Thymus (tissue), 11 donors: ENCODE results near the gene PARVB. TPM values are rescaled to one million over a fixed set of nuclear protein-coding genes. Genes with fewer than 3 reads are reported as not detected.

Source experiments
- DNase-seq, 9 donors: peaks; one replicate each; pipeline ENCODE4 v3.0.0-alpha.2; 2013; ENCODE audit warnings: low spot score in 9 of 9, low read depth in 6 of 9, missing footprints in 1 of 9
- H3K27ac ChIP-seq, 2 donors: one replicate each; pipeline ENCODE4 v1.5.1; 2013; ENCODE audit warnings: control low read depth in 1 of 2, low read depth in 1 of 2, low read length in 1 of 2, mild to moderate bottlenecking in 1 of 2, moderate library complexity in 1 of 2
- H3K27me3 ChIP-seq, 2 donors: one replicate each; pipeline ENCODE4 v1.5.1; 2013; ENCODE audit warnings: low read length in 1 of 2; ENCODE audit not compliant: control insufficient read depth in 2 of 2, insufficient read depth in 1 of 2
- H3K36me3 ChIP-seq, 2 donors: one replicate each; pipeline ENCODE4 v1.5.1; 2013; ENCODE audit warnings: low read length in 1 of 2, mild to moderate bottlenecking in 1 of 2, moderate library complexity in 1 of 2; ENCODE audit not compliant: control insufficient read depth in 2 of 2, insufficient read depth in 2 of 2
- H3K4me1 ChIP-seq, 2 donors: one replicate each; pipeline ENCODE4 v1.5.1; 2013; ENCODE audit warnings: low read length in 2 of 2; ENCODE audit not compliant: control insufficient read depth in 2 of 2, insufficient read depth in 2 of 2
- H3K4me3 ChIP-seq, 2 donors: one replicate each; pipeline ENCODE4 v1.5.1; 2013; ENCODE audit warnings: low read length in 2 of 2, control low read depth in 1 of 2, mild to moderate bottlenecking in 1 of 2
- H3K9me3 ChIP-seq, 2 donors: one replicate each; pipeline ENCODE4 v1.5.1; 2013; ENCODE audit warnings: low read length in 1 of 2, mild to moderate bottlenecking in 1 of 2; ENCODE audit not compliant: control insufficient read depth in 2 of 2, insufficient read depth in 1 of 2
- WGBS: extraction: QIAGEN DNeasy Blood & Tissue Kit; methylation state at CpG from one replicate; pipeline ENCODE4 v1.1.7; 2013; 5-methylcytosine and 5-hydroxymethylcytosine counted together
- polyA plus RNA-seq: library from polyadenylated mRNA; stranded (reverse); fragments of 200-250 nt; gene quantifications from one replicate; pipeline ENCODE4 v1.2.3, GENCODE V29; 2013
- total RNA-seq: library from RNA; stranded (reverse); fragments of 120-200 nt; gene quantifications from one replicate; pipeline ENCODE4 v1.2.4, GENCODE V29; 2013
- donor health status: healthy.

The PARVB gene
- total and polyA plus RNA-seq, 2 donors = 14.5 to 15.2 TPM

DNA sequence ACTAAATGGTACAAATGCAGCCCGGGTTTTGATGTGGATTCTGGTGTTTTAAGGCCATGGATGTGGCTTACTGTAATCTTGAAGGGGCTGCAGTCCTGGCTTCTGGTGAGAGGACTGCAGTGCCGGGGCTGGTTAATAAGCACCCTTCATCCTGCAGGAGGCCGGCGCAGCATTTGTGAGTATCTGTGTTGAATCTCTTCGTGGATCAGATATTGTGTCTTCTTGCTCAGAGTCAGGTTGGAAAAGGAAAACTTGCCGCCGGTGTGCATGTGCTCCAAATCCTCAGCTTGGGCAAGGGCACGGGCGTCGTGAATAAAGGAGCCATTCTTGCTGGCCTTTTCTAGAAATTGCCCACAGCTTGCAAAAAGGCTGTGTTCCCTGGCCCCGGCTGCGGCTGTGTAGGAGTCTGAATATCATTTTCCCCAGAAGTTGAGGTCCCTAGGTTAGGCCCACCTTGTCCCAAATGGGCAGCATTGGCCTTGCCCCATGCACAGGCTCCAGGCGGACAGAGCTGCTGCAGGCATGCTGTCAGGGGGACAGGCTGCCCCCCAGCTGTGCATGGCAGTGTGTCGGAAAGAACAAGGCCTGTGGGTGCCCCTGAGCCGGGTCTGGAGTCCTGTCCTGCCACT is 28.9 kb upstream of the PARVB start:
- WGBS = 98% methylated on average over 15 of the region's 15 CpGs
- Histone ChIP-seq H3K27me3 (no peaks in the 10 kb centered on the region), H3K4me3 (no peak overlapping the region), H3K9me3 (no peaks in the 10 kb centered on the region), H3K27ac (no peak overlapping the region), H3K36me3 (peaks cover 48 to 50% of the 10 kb centered on the region in 2 donors), H3K4me1 (peaks cover 0 to 11% of the 10 kb centered on the region in 2 donors)
- DNase-seq = no peak

DNA sequence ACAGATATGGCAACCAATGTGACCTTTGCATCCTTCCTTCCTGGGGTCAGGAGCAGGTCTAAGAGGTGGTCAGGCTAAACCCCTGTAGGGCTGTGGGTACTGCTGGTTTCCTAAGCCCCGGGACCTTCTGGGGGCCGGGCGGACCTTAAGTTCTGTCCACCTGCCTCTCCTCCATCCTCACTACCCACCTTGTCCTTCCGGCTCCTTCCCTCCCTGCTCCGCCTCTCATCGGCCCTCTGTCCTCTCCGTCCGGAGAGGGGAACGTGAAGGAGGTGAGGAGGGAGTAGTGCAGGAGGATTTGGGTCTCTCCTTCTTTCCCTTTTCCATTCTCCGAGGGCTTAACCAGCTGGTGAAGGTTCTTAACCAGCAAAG is 28.3 kb upstream of the PARVB start:
- H3K27ac ChIP-seq = peak overlapping the region in 1 of 2 donors; percentile 54
- peaks cover 42 to 47% of the 10 kb centered on the region in 2 donors for H3K36me3 ChIP-seq
- no peaks in the 10 kb centered on the region for H3K27me3 ChIP-seq
- peak overlapping the region; percentile 24 to 32 for H3K4me3 ChIP-seq
- H3K4me1 ChIP-seq = peaks cover 0 to 11% of the 10 kb centered on the region in 2 donors
- WGBS = 53% methylated on average over 10 of the region's 10 CpGs
- DNase-seq = no peak
- H3K9me3 ChIP-seq = no peaks in the 10 kb centered on the region

DNA sequence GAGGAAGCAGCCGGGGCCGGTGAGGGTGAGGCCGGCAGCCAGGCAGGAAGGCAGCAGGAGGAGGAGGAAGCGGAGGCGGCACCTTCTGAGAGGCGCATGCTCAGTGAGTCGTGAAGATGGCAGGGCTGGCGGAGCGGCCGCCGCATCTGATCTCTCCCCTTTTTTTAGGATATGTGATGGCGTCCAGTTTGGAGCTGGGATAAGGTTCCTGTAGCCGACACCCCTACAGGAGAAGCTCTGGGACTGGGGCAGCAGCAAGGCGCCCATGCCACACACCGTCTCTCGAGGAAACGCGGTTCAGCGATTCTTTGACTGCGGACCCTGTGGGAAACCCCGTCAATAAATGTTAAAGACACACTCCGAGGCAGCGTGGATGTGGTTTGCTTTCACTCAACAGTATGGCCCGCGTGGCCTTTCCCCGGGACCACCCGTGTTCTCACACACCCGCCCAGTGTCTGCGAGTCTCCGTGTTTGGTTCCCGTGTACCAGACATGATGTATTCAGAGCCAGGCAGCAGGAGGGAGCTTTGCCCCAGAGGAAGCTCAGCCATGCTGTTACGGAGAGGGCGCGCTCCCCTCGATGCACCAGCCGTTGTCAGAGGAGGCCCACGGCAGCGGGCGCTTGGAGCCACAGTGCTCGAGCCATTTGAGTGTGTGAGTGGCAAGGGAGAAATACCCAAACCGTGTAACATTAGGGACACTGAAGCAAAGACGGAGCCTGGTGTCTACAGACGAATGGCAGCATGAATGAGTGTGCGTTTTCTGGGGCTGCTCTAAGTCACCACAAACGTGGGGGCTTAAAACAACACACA is 27.7 kb upstream of the PARVB start:
- Histone ChIP-seq H3K36me3 (peaks cover 37 to 45% of the 10 kb centered on the region in 2 donors), H3K4me3 (peak overlapping the region; percentile 24 to 32), H3K27ac (peak overlapping the region in 1 of 2 donors; percentile 46), H3K4me1 (peaks cover 0 to 11% of the 10 kb centered on the region in 2 donors), H3K9me3 (no peaks in the 10 kb centered on the region), H3K27me3 (no peaks in the 10 kb centered on the region)
- WGBS = 73% methylated on average over 45 of the region's 45 CpGs
- DNase-seq = peak; percentile 11 to 70 (median 30)

DNA sequence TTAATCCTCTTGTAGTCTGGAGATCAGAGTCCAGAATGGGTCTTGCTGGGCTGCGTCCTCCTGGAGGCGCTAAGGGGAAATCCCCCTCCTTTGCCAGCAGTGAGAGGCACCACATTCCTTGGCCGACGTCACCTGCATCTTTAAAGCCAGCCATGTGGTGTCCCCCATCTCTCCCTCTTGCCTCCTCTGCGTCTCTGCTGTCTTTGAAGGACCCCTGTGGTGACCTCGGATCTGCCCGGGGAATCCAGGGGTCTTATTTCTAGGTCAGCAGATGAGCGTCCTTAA is 27.2 kb upstream of the PARVB start:
- peaks cover 0 to 11% of the 10 kb centered on the region in 2 donors for H3K4me1 ChIP-seq

DNA sequence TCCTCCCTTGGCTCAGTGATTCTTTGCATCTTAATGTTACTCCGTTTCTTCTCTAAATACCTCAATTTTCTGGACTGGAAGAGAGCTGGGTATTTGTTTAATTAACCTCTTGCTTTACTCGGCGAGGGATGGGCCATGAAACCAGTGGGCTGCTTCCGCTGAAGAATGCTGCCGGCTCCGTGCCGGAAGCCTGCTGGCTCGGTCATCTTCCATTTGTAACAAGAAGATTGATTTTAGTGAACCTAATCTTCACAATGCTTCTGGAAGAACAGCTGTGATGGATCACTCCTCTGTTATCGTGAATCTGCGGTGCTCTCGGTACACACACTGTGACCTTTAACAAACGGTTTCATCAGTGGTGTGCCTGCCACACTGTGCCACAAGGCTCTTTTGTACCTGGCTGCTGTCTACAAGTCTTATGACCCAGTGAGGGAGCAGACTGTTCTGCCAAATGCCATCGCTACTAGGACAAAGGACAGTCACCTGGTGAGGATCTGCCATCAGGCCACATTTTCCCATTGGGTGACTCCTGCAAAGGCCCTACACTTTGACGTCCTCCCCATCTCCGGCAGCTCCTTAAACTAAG is 25.3 kb upstream of the PARVB start:
- no peaks in the 10 kb centered on the region for H3K9me3 ChIP-seq
- no peak for DNase-seq
- peaks cover 17 to 30% of the 10 kb centered on the region in 2 donors for H3K36me3 ChIP-seq
- H3K4me1 ChIP-seq = peaks cover 0 to 11% of the 10 kb centered on the region in 2 donors
- no peaks in the 10 kb centered on the region for H3K27me3 ChIP-seq
- H3K4me3 ChIP-seq = no peak overlapping the region
- WGBS = 97% methylated on average over 15 of the region's 15 CpGs
- H3K27ac ChIP-seq = no peak overlapping the region

More for the DNA sequence above, 27.2 kb upstream of the PARVB start:
- H3K36me3 ChIP-seq = peaks cover 32 to 40% of the 10 kb centered on the region in 2 donors
- WGBS = 95% methylated on average over 8 of the region's 8 CpGs
- H3K9me3 ChIP-seq = no peaks in the 10 kb centered on the region
- H3K27ac ChIP-seq = no peak overlapping the region
- no peaks in the 10 kb centered on the region for H3K27me3 ChIP-seq
- H3K4me3 ChIP-seq = no peak overlapping the region
- DNase-seq = no peak

- no peak for DNase-seq
- Histone ChIP-seq H3K27ac (no peak overlapping the region), H3K4me3 (no peak overlapping the region), H3K36me3 (peaks cover 11 to 25% of the 10 kb centered on the region in 2 donors), H3K4me1 (peaks cover 0 to 11% of the 10 kb centered on the region in 2 donors), H3K9me3 (no peaks in the 10 kb centered on the region), H3K27me3 (no peaks in the 10 kb centered on the region)
- 97% methylated on average over 3 of the region's 3 CpGs for WGBS
Observed at GRCh38 chr22:43999378-43999777, 24.7 kb upstream of the PARVB start.

- WGBS = 98% methylated on average over 4 of the region's 4 CpGs
Observed at GRCh38 chr22:44000123-44000522, 24.0 kb upstream of the PARVB start.

GRCh38 chr22:44001521-44001920 is 22.6 kb upstream of the PARVB start:
- 97% methylated on average over 7 of the region's 7 CpGs for WGBS
- H3K27ac ChIP-seq = no peak overlapping the region
- H3K9me3 ChIP-seq = peaks cover 1 to 4% of the 10 kb centered on the region in 2 donors
- peaks cover 6 to 17% of the 10 kb centered on the region in 2 donors for H3K36me3 ChIP-seq
- DNase-seq = no peak
- H3K4me3 ChIP-seq = no peak overlapping the region
- no peaks in the 10 kb centered on the region for H3K4me1 ChIP-seq
- H3K27me3 ChIP-seq = no peaks in the 10 kb centered on the region

More at GRCh38 chr22:44000123-44000522, 24.0 kb upstream of the PARVB start:
- peaks cover 9 to 22% of the 10 kb centered on the region in 2 donors for H3K36me3 ChIP-seq
- peaks cover 0 to 10% of the 10 kb centered on the region in 2 donors for H3K4me1 ChIP-seq
- H3K27me3 ChIP-seq = no peaks in the 10 kb centered on the region
- H3K4me3 ChIP-seq = no peak overlapping the region
- no peak overlapping the region for H3K27ac ChIP-seq
- no peak for DNase-seq
- no peaks in the 10 kb centered on the region for H3K9me3 ChIP-seq

DNA sequence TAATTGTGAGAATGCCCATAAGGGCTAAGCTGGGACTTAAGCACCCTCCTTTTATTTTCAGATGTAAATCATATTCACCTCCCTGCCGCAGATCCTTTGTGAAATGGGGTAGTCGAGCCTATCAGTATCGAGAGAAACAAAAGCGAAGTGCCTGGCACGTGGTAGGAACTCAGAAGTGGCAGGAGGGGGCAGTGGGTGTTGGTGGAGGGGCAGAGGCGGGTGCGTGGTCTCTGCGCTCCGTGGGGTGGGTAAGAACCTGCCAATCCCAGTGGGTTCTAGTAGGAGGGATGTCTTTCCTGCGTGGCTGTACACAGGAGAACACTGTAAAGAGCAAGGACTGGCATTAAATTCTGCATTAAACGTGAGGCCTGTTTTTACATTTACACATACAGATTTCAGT is 21.8 kb upstream of the PARVB start:
- Histone ChIP-seq H3K4me3 (no peak overlapping the region), H3K4me1 (no peaks in the 10 kb centered on the region), H3K9me3 (peaks cover 1 to 4% of the 10 kb centered on the region in 2 donors), H3K36me3 (peaks cover 4 to 10% of the 10 kb centered on the region in 2 donors), H3K27me3 (no peaks in the 10 kb centered on the region), H3K27ac (no peak overlapping the region)
- 98% methylated on average over 11 of the region's 11 CpGs for WGBS
- DNase-seq = no peak
